H7 (cell line): ENCODE data around the gene TRAM2. TPM values are rescaled to one million over a fixed set of nuclear protein-coding genes. Genes with fewer than 3 reads are reported as not detected.

Experiments
- DNase-seq: peaks from one replicate; pipeline ENCODE4 v3.0.0; 2012
- H3K27me3 ChIP-seq: 2 replicates; pipeline ENCODE4 v1.6.0; 2011; ENCODE audit warnings: mild to moderate bottlenecking, low read length; ENCODE audit not compliant: control insufficient read depth, insufficient read depth
- H3K36me3 ChIP-seq: replicated peaks from 2 replicates; pipeline ENCODE4 v1.5.1; 2011; ENCODE audit warnings: low read length; ENCODE audit not compliant: control insufficient read depth, insufficient read depth
- H3K4me3 ChIP-seq: 2 replicates; pipeline ENCODE4 v1.5.1; 2011; ENCODE audit warnings: low read depth, mild to moderate bottlenecking, control low read depth, low read length, moderate library complexity; ENCODE audit not compliant: insufficient read depth
- total RNA-seq: library from RNA; depleted of rRNA; stranded (reverse); fragments of >200 nt; shearing (Covaris generic); gene quantifications from 2 replicates; pipeline ENCODE4 v1.2.3, GENCODE V29; 2014; rRNA removed

Gene TRAM2
- 8.7 and 9.2 TPM in 2 replicates for total RNA-seq

GRCh38 chr6:52577022-52577777, at the start of gene TRAM2:
Gene TRAM2 (minus strand): TSS chr6:52577060. CDS start chr6:52576915, 145 bp downstream.
- Histone ChIP-seq H3K27me3 (no peaks in the 10 kb centered on the region), H3K36me3 (no peaks in the 10 kb centered on the region), H3K4me3 (peak within 1 kb of the TSS; percentile 76)
- DNase-seq, result peak; percentile 97

- Histone ChIP-seq H3K36me3 (no peaks in the 10 kb centered on the region), H3K27me3 (no peaks in the 10 kb centered on the region), H3K4me3 (no peak overlapping the region)
- DNase-seq, result no peak
Measured at GRCh38 chr6:52622810-52623209, 46.0 kb upstream of the TRAM2 start.

GRCh38 chr6:52621631-52622030, 44.8 kb upstream of the TRAM2 start:
- DNase-seq, result no peak
- H3K27me3 ChIP-seq, result no peaks in the 10 kb centered on the region
- H3K4me3 ChIP-seq, result no peak overlapping the region
- H3K36me3 ChIP-seq, result no peaks in the 10 kb centered on the region

- Histone ChIP-seq H3K27me3 (no peaks in the 10 kb centered on the region), H3K36me3 (no peaks in the 10 kb centered on the region), H3K4me3 (no peak overlapping the region)
- DNase-seq, result no peak
Measured at GRCh38 chr6:52620906-52621190, 44.0 kb upstream of the TRAM2 start.

GRCh38 chr6:52620055-52620905, 43.4 kb upstream of the TRAM2 start:
- H3K36me3 ChIP-seq, result no peaks in the 10 kb centered on the region
- no peaks in the 10 kb centered on the region for H3K27me3 ChIP-seq
- no peak for DNase-seq
- no peak overlapping the region for H3K4me3 ChIP-seq

GRCh38 chr6:52617087-52617486, 40.2 kb upstream of the TRAM2 start:
- no peak for DNase-seq
- H3K36me3 ChIP-seq, result no peaks in the 10 kb centered on the region
- H3K4me3 ChIP-seq, result no peak overlapping the region
- H3K27me3 ChIP-seq, result no peaks in the 10 kb centered on the region

- Histone ChIP-seq H3K27me3 (no peaks in the 10 kb centered on the region), H3K4me3 (no peak overlapping the region), H3K36me3 (no peaks in the 10 kb centered on the region)
- no peak for DNase-seq
Measured at GRCh38 chr6:52616059-52616690, 39.3 kb upstream of the TRAM2 start.

GRCh38 chr6:52612336-52613054, 35.6 kb upstream of the TRAM2 start:
- Histone ChIP-seq H3K4me3 (no peak overlapping the region), H3K36me3 (no peaks in the 10 kb centered on the region), H3K27me3 (no peaks in the 10 kb centered on the region)
- DNase-seq, result no peak

- Histone ChIP-seq H3K36me3 (no peaks in the 10 kb centered on the region), H3K4me3 (no peak overlapping the region), H3K27me3 (no peaks in the 10 kb centered on the region)
- no peak for DNase-seq
Measured at GRCh38 chr6:52611833-52612232, 35.0 kb upstream of the TRAM2 start.

- H3K4me3 ChIP-seq, result no peak overlapping the region
- H3K27me3 ChIP-seq, result no peaks in the 10 kb centered on the region
- no peak for DNase-seq
- no peaks in the 10 kb centered on the region for H3K36me3 ChIP-seq
Measured at GRCh38 chr6:52610745-52611355, 34.0 kb upstream of the TRAM2 start.

- no peak for DNase-seq
- Histone ChIP-seq H3K27me3 (no peaks in the 10 kb centered on the region), H3K36me3 (no peaks in the 10 kb centered on the region), H3K4me3 (no peak overlapping the region)
Measured at GRCh38 chr6:52610011-52610410, 33.2 kb upstream of the TRAM2 start.

- no peak for DNase-seq
Measured at GRCh38 chr6:52605610-52606185, 28.8 kb upstream of the TRAM2 start.

GRCh38 chr6:52603000-52603795, 26.3 kb upstream of the TRAM2 start:
- H3K27me3 ChIP-seq, result no peaks in the 10 kb centered on the region
- no peaks in the 10 kb centered on the region for H3K36me3 ChIP-seq
- no peak overlapping the region for H3K4me3 ChIP-seq
- no peak for DNase-seq

More at GRCh38 chr6:52605610-52606185, 28.8 kb upstream of the TRAM2 start:
- Histone ChIP-seq H3K4me3 (no peak overlapping the region), H3K36me3 (no peaks in the 10 kb centered on the region), H3K27me3 (no peaks in the 10 kb centered on the region)
